HG03460 (cell line): ENCODE data around the gene DBR1.

Experiments
- ATAC-seq: cut with Tn5 transposase; IDR thresholded peaks from one replicate; pipeline ENCODE4 v1.9.1; 2021; ENCODE audit not compliant: unreplicated experiment

The DBR1 gene, protein sequence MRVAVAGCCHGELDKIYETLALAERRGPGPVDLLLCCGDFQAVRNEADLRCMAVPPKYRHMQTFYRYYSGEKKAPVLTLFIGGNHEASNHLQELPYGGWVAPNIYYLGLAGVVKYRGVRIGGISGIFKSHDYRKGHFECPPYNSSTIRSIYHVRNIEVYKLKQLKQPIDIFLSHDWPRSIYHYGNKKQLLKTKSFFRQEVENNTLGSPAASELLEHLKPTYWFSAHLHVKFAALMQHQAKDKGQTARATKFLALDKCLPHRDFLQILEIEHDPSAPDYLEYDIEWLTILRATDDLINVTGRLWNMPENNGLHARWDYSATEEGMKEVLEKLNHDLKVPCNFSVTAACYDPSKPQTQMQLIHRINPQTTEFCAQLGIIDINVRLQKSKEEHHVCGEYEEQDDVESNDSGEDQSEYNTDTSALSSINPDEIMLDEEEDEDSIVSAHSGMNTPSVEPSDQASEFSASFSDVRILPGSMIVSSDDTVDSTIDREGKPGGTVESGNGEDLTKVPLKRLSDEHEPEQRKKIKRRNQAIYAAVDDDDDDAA

DNA sequence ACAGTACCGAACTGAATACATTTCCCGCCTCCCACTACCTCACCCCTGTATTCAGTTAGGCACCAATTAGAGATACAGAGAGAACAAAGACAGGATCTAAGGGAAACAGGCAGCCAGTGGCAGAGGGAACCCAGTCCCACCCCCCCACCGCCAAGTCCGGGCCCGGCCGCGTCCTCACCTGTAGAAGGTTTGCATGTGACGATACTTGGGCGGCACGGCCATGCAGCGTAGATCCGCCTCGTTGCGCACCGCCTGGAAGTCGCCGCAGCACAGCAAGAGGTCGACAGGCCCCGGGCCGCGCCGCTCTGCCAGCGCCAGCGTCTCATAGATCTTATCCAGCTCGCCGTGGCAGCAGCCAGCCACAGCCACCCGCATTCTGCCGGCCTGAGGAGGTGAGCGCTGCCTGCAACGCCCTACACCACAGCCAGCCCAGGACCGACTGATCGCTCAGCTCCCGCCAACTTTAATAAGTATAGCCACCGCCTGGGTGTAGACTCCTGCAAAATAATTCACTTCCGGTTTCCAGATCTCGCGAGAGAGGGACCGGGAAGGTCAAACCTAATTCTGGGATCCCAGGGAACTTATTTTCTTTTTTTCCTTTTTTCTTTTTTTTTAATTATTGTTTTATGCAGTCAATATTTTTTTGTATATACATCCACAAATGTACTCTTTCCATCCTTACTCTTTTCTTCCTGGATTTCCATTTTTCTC lies at the start of gene DBR1:
DBR1 (minus strand) TSS at position 501 of the 711 bp plus-strand sequence; CDS start at position 375, 126 bp downstream.
- ATAC-seq, result peak; percentile 92

- ATAC-seq, result no peak
Measured at GRCh38 chr3:138222942-138223287, 48.2 kb upstream of the DBR1 start.

GRCh38 chr3:138222131-138222941 lies 47.6 kb upstream of the DBR1 start:
- ATAC-seq, result no peak

GRCh38 chr3:138220788-138221187 lies 46.1 kb upstream of the DBR1 start:
- no peak for ATAC-seq

- ATAC-seq, result no peak
Measured at GRCh38 chr3:138220242-138220641, 45.5 kb upstream of the DBR1 start.

DNA sequence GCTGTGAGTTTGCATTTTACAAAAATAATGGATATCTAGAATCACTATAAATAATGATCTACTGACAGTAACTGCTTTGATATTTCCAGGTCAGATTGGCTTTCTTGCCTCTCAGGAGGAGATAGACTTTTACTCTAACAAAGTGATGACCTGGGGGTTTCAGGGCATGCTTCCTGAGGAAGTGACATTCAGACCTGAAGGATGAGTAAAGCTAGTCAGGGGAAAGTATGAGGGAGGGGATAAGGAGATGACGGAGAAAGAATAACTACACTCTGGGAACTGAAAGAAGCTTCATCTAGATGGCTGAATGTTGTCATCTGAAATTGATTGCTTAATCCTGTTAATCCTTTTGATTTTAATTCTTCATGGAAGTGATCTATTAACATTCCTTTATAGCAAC lies 44.5 kb upstream of the DBR1 start:
- no peak for ATAC-seq

GRCh38 chr3:138213398-138214085 lies 38.8 kb upstream of the DBR1 start:
- no peak for ATAC-seq

DNA sequence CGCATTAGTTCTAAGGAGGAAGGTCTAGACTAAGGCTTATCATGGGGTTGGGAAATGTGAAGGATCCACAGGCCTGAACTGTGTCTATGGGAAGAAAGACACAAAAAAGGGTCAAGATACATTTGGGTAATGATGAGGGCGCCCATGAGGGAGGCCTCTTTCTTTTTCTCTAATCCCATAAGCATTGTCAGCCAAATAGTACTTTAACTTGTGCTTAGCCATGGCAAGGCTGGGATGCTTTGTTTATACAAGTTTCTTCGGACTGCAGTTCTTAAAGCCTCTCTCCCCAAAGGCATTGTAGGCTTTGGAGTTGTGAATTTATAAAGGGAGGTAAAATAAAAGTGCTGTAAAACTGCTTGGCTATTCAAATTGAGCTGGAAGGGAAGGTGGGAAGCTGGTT lies 35.8 kb upstream of the DBR1 start:
- no peak for ATAC-seq

- no peak for ATAC-seq
Measured at GRCh38 chr3:138206196-138206595, 31.5 kb upstream of the DBR1 start.

GRCh38 chr3:138205527-138205926 lies 30.8 kb upstream of the DBR1 start:
- ATAC-seq, result no peak

DNA sequence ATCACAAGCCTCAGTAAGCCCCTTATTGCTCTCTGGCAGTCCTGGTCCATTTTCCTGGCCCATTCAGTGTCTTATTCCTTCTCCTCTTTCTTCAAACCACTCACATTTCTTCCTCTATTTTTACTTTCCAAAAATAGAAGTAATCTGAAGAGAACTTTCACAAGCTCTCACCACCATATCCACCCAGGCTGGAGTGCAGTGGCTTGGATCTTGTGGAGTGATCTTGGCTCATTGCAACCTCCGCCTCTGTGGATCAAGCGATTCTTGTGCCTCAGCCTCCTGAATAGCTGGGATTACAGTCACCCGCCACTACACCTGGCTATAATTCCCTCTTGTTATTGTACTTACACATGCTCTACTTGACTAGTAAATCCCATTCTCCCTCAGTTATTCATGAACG lies 29.2 kb upstream of the DBR1 start:
- ATAC-seq, result no peak

DNA sequence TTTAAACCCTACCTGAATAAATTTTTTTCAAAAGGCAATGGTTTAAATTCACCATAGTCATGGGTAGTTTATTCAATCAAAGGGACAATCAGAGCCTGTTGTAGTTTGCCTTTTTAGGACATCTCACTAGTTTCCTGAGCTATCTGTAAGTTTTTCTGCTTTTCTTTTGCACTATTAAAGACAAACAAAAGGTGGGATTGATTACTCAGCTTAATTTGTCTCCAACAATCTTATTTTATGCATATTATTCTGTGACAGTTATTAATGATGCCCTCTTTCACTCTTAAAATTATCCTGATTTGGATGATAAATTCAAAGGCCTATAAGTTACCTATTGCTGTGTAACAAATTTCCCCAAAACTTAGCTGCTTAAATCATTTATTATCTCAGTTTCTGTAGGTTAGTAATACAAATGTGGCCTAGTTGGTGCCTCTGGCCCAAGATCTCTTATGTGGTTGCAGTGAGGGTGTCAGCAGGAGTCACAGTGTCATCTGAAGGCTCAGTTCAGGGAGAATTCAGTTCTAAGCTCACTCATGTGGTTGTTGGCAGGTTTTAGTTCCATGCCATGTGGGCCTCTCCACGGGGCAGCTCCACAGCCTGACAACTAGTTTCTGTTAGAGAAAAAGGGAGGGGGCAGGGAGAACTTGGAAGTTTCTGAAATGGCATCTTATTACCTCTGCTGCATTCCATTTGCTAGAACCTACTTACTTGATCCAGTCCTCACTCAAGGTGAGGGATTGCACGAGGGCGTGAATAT lies 28.4 kb upstream of the DBR1 start:
- no peak for ATAC-seq

GRCh38 chr3:138200424-138200823 lies 25.7 kb upstream of the DBR1 start:
- no peak for ATAC-seq

DNA sequence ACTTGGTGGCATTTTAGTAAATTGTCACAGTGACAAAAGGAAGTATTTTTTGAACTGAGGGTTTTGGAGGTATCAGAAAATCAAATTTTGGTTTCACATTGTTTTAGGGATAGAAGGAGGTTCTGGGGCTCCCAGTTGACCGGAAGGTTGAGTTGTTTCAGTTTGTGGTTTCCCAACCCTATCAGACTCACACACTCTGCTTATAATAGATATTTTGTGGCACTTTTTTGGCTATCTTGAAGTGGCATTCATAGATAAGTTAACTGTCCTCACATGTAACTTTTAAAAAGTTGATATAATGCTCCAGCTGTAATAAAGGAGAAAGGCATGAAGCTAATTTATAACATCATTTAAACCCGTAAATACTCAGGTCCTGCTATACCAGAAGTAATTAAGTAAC lies 25.1 kb upstream of the DBR1 start:
- ATAC-seq, result no peak

GRCh38 chr3:138197524-138197923 lies 22.8 kb upstream of the DBR1 start:
- no peak for ATAC-seq

DNA sequence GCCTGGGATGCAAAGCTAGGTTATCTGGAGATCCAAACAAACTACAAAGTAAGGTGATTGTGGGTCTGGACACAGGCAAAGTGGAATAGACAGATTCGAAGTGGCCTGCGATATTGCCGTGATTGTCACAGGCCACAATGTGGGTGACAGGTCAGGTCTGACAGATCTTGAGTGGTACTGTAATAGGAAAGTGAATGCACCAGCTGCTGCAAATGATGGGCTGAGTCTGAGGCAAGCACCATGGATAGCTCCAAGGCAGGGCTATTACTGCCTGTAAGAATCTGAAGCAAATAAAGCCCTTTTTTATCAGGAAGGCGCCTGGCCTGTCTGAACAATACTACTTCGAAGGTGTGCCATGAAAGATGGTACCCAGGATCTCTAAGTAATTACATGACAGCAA lies 22.3 kb upstream of the DBR1 start:
- no peak for ATAC-seq

- no peak for ATAC-seq
Measured at GRCh38 chr3:138196023-138196422, 21.3 kb upstream of the DBR1 start.

GRCh38 chr3:138195481-138195880 lies 20.8 kb upstream of the DBR1 start:
- no peak for ATAC-seq

DNA sequence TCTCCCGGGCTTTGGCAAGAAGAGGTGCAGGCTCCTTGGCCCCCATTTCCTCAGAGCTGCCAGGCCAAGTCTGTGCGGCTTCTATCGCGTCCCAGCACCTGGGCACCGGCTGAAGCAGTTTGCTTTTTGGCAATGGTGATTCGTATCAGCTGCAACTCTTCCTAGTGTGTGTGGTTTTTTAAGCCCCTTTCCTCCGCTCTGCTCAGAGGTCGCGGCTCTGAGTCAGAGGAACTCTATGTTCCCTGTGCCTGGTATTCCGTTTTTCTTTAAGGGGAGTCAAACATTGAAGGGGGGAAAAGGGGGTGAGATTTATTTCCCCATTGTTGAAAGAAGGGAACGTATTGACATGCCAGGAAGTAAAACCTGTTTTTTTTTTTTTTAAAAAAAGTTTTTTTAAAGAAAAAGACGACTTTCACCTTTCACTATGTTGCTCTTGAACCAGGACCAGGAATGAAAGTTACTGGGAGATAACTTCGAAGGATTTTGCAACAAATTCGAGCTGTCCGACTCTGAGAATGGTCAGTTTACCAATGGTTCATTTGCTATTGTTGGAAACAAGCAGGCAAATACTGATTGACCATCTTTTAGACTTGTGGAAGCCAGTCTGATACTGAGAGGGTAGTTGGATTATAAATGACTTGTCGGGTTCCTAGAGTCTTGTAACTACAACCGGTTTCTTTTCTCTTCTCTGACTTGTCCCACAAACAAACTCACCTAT lies 13.5 kb upstream of the DBR1 start:
- ATAC-seq, result no peak
